NB4 (cell line): ENCODE data around the gene EXOC6B.

Experiments used
- POLR2A ChIP-seq: IDR thresholded peaks from 2 replicates; pipeline ENCODE4 v1.6.1; 2011; ENCODE audit warnings: mild to moderate bottlenecking; ENCODE audit not compliant: insufficient read length; ENCODE audit errors: extremely low read depth
- TF ChIP-seq, protein P1 (sequence below): IDR thresholded peaks from one replicate; pipeline ENCODE4 v1.5.1; 2012; ENCODE audit warnings: low read depth, low read length
- TF ChIP-seq, protein P2 (sequence below): IDR thresholded peaks from 2 replicates; pipeline ENCODE4 v1.6.1; 2011; ENCODE audit warnings: low read depth, low read length

DNA sequence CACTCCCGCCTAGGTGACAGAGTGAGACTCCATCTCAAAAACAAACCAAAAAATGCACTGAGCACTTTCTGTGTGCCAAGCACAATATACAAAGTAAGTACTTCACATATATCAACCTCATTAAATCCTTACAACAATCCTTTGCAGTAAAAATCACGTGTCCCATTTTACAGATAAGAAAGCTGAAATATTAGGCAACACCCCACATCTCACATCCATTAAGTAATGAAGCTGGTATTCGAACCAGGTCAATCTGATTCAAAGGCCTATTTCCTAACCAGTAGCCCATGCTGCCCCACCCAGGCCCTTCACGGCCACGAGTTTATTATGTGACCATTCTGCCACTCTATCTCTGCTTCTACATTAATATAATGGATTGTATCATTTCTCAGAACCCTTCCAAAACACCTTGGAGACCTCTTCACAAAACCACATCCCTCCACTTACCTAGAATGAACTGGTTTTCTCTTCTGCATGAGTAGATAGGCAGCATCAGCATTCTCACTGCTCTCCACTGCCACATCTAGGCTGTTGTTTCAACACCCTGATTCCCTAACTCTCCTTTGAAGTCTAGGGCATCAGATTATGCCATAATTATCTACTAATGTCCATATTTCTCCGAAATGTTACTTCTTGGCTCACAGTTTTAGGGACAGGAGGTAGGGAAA is 3.1 kb upstream of the EXOC6B start:
- TF ChIP-seq, protein P1, sequence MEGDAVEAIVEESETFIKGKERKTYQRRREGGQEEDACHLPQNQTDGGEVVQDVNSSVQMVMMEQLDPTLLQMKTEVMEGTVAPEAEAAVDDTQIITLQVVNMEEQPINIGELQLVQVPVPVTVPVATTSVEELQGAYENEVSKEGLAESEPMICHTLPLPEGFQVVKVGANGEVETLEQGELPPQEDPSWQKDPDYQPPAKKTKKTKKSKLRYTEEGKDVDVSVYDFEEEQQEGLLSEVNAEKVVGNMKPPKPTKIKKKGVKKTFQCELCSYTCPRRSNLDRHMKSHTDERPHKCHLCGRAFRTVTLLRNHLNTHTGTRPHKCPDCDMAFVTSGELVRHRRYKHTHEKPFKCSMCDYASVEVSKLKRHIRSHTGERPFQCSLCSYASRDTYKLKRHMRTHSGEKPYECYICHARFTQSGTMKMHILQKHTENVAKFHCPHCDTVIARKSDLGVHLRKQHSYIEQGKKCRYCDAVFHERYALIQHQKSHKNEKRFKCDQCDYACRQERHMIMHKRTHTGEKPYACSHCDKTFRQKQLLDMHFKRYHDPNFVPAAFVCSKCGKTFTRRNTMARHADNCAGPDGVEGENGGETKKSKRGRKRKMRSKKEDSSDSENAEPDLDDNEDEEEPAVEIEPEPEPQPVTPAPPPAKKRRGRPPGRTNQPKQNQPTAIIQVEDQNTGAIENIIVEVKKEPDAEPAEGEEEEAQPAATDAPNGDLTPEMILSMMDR = no peak
- TF ChIP-seq, protein P2, sequence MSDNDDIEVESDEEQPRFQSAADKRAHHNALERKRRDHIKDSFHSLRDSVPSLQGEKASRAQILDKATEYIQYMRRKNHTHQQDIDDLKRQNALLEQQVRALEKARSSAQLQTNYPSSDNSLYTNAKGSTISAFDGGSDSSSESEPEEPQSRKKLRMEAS = no peak
- TF ChIP-seq POLR2A = no peak
